GM19035 (cell line): ENCODE measurements around the gene ELFN1.

ENCODE experiments used
- ATAC-seq: cut with Tn5 transposase; IDR thresholded peaks from one replicate; pipeline ENCODE4 v1.9.1; 2021; ENCODE audit not compliant: unreplicated experiment

Gene ELFN1

GRCh38 chr7:1663223-1663622 lies 6.9 kb upstream of the ELFN1 start:
- ATAC-seq = no peak

GRCh38 chr7:1663857-1664651 lies 6.0 kb upstream of the ELFN1 start:
- no peak for ATAC-seq

- no peak for ATAC-seq
Observed at GRCh38 chr7:1664711-1665548, 5.1 kb upstream of the ELFN1 start.

GRCh38 chr7:1665549-1666316 lies 4.3 kb upstream of the ELFN1 start:
- no peak for ATAC-seq

- ATAC-seq = no peak
Observed at GRCh38 chr7:1666317-1666822, 3.7 kb upstream of the ELFN1 start.

GRCh38 chr7:1666823-1667565 lies 3.1 kb upstream of the ELFN1 start:
- ATAC-seq = no peak

GRCh38 chr7:1667566-1668395 lies 2.3 kb upstream of the ELFN1 start:
- no peak for ATAC-seq

- ATAC-seq = no peak
Observed at GRCh38 chr7:1668396-1669063, 1.5 kb upstream of the ELFN1 start.

- ATAC-seq = no peak
Observed at GRCh38 chr7:1669064-1669951, 769 bp upstream of the ELFN1 start.

GRCh38 chr7:1670894-1671593 lies 967 bp downstream of the ELFN1 start:
- no peak for ATAC-seq

GRCh38 chr7:1671594-1672451 lies 1.7 kb downstream of the ELFN1 start:
- no peak for ATAC-seq

- no peak for ATAC-seq
Observed at GRCh38 chr7:1672851-1673486, 2.9 kb downstream of the ELFN1 start.

- ATAC-seq = no peak
Observed at GRCh38 chr7:1673581-1674118, 3.6 kb downstream of the ELFN1 start.

GRCh38 chr7:1674161-1675035 lies 4.3 kb downstream of the ELFN1 start:
- no peak for ATAC-seq
